Natural killer cell treated with Interleukin-12 subunit alpha and Interleukin-12 subunit beta and Interleukin-15 and Interleukin-18, amount 100 ng/mL, for 72 hours (primary cell): ENCODE results near the gene CCDC83. TPM values are rescaled to one million over a fixed set of nuclear protein-coding genes. Genes with fewer than 3 reads are reported as not detected.
"Not testable (repeated sequence)": the region's sequence is repeated elsewhere in the genome, so short reads cannot be mapped to it uniquely, and the experiment has no call there.

Source experiments
- ATAC-seq, 2 donors: fragments of 150-1000 bp; cut with Tn5 transposase in 1 of 2; sonication (Bioruptor Pico), chemical (Tn5 transposase) in 1 of 2; 2 replicates each; pipeline ENCODE4 v1.10.0; 2021
- DNase-seq: peaks from one replicate; pipeline ENCODE4 v3.0.0; 2022; ENCODE audit warnings: low spot score
- H3K27ac Mint-ChIP-seq, 2 donors: 1 replicate in 1 of 2; 2 replicates in 1 of 2; pipeline ENCODE4 v1.8.0; 2022; ENCODE audit warnings: mixed read lengths in 2 of 2, mild to moderate bottlenecking in 1 of 2, moderate library complexity in 1 of 2
- H3K27me3 Mint-ChIP-seq, 2 donors: 1 replicate in 1 of 2; 2 replicates in 1 of 2; pipeline ENCODE4 v1.8.0; 2022; ENCODE audit warnings: mixed read lengths in 2 of 2
- H3K36me3 Mint-ChIP-seq: one replicate; pipeline ENCODE4 v1.8.0; 2022; ENCODE audit warnings: mixed read lengths
- H3K4me1 Mint-ChIP-seq, 2 donors: 1 replicate in 1 of 2; 2 replicates in 1 of 2; pipeline ENCODE4 v1.8.0; 2022; ENCODE audit warnings: low read depth in 2 of 2, mixed read lengths in 2 of 2, mild to moderate bottlenecking in 1 of 2
- H3K4me3 Mint-ChIP-seq: one replicate; pipeline ENCODE4 v1.8.0; 2022; ENCODE audit warnings: mixed read lengths
- H3K9me3 Mint-ChIP-seq: 2 replicates; pipeline ENCODE4 v1.8.0; 2022; ENCODE audit warnings: mixed read lengths
- total RNA-seq, 2 donors: library from RNA; stranded (reverse); gene quantifications; one replicate each; pipeline ENCODE4 v1.2.3, GENCODE V29; 2022

CCDC83 gene
- total RNA-seq, 2 donors from 2014 or later = not detected

DNA sequence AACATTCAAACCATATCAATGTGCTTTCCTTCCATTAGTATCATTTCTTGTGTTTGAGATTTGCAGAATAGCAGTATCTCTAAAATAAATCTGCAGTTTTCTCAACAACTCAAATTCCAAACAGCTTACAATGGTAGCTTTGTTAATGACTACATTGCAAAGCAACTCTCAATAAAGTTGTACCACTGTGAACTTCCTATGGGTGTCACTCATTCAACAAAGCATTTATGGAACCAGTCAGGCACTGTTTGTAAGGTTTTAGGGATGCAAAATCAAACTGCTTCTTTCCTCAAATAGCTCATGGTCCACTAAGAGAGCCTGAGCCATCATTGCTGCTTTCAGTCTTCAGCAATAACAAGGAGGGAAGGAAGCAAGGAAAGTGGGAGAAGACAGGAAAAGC is 91.0 kb downstream of the CCDC83 start:
- Mint-ChIP-seq H3K9me3 (peaks cover 7% of the 10 kb centered on the region), H3K36me3 (peaks cover 10% of the 10 kb centered on the region), H3K27ac (peak overlapping the region; percentile 93 to 98), H3K4me1 (peaks cover 45 to 47% of the 10 kb centered on the region in 2 donors), H3K4me3 (peak overlapping the region; percentile 60), H3K27me3 (no peaks in the 10 kb centered on the region)
- no peak for DNase-seq
- no peak for ATAC-seq

DNA sequence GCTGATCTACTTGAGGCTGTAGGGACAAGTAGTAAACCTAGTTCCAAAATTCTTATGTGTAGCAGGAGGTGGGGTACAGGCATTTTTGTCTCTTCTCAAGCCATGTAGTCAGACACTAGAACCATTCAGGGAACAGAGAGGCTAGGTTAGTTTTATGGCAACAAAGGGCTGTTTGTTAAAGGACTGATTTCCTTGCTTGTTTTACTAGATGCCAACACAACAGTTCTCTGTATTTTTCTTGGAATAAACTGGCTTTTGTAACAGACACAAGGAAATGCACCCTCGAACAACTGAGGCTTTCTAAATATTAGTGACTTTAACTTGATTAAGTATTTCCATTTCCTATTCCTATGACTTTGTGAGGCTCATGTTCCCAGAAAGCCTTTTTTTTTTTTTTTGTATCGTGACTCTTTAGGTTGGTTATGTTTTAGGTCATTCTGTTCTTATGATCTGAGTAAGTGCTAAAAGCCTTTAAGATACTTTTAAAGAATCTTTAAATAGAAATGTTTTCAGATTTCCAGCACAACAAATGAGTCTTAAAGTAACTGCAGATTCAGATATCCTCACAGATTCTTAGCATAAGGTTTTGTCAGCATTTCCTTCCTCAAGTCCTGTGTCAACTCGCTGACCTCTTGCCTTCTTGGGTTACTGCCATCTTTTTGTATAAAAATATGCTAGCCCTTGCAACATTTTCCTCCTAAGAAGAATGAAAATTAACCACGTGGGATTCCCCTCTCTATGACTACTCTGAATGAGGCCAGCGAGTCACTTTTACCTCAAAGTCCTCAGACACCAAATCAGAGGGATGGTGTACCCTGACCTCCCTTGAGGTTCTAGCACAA is 92.5 kb downstream of the CCDC83 start:
- DNase-seq (peak; percentile 68), ATAC-seq (peak; percentile 86 to 88)
- Mint-ChIP-seq H3K4me3 (peak overlapping the region; percentile 92), H3K9me3 (peaks cover 9% of the 10 kb centered on the region), H3K36me3 (peaks cover 15% of the 10 kb centered on the region), H3K4me1 (peaks cover 50 to 54% of the 10 kb centered on the region in 2 donors), H3K27ac (peak overlapping the region; percentile 93 to 98), H3K27me3 (no peaks in the 10 kb centered on the region)

DNA sequence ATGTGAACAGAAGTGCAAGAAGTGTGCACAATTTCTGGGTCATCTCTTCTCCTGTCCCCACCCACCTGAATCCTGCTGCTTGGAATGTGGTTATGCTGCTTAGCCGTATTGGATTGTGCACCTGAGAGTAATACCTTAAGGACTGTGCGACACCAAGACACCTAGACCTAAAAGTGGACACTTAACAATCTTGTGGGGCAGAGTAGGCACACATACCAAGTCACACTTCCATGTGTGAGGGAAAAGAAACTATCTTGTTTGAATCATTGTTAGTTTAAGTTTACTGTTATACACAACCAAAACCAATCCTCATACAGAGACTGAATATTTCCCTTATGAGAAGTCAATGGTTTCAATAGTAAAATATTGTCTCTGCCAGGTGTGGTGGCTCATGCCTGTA is 93.7 kb downstream of the CCDC83 start:
- Mint-ChIP-seq H3K4me3 (peak overlapping the region; percentile 92), H3K36me3 (peaks cover 23% of the 10 kb centered on the region), H3K27ac (peak overlapping the region; percentile 93 to 98), H3K4me1 (peaks cover 60 to 62% of the 10 kb centered on the region in 2 donors), H3K27me3 (no peaks in the 10 kb centered on the region), H3K9me3 (peaks cover 13% of the 10 kb centered on the region)
- DNase-seq (no peak), ATAC-seq (peak in 1 of 2 donors; percentile 55)

DNA sequence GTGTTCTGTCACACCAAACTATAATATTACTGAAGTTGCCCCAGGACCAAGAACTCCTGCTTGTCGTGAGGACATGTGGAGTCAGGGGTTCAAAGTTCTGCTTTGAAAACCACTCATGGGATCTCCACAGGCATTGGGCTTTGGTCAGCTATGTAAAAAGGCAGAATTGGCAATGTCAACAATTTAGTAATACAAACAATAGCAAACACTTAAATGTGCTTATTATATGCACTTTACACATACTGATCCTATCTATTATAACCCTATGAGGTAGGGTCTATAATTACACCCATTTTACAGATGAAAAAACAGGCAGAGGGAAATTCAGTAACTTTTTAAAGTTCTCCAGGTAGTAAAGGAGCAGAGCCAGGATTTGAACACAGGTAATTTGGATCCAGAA is 94.6 kb downstream of the CCDC83 start:
- Mint-ChIP-seq H3K27ac (peak overlapping the region; percentile 93 to 98), H3K36me3 (peaks cover 23% of the 10 kb centered on the region), H3K4me1 (peaks cover 66 to 67% of the 10 kb centered on the region in 2 donors), H3K9me3 (peaks cover 13% of the 10 kb centered on the region), H3K4me3 (no peak overlapping the region), H3K27me3 (no peaks in the 10 kb centered on the region)
- no peak for ATAC-seq
- no peak for DNase-seq

DNA sequence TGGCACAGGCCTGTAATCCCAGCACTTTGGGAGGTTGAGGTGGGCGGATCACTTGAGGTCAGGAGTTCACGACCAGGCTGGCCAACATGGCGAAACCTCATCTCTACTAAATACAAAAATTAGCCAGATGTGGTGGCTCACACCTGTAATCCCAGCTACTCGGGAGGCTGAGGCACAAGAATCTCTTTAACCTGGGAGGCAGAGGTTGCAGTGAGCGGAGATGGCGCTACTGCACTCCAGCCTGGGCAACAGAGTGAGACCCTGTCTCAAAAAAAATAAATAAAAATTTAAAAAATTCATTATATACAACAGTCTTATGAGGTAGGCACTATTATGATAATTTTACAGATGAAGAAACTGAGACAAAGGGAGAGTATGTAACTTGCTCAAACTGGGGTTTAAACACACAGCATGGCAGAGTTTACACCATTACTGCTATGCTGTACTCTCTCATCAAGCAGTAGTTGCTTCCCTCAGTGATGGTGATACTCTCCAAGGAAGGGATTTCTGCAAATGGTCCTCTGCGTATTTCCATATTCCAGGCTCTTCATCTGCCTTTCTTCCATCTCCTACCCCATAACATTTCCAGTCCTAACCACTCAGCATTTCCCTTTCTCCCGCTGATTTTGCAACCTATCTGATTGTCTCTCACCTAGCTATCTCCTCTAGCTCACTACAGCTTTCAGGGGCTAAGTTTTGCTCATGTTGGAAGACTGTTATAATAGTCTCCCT is 95.3 kb downstream of the CCDC83 start:
- Mint-ChIP-seq H3K4me3 (peak overlapping the region; percentile 3), H3K27ac (peak overlapping the region; percentile 93 to 98), H3K27me3 (no peaks in the 10 kb centered on the region), H3K9me3 (peaks cover 13% of the 10 kb centered on the region), H3K4me1 (peaks cover 64 to 66% of the 10 kb centered on the region in 2 donors), H3K36me3 (peaks cover 27% of the 10 kb centered on the region)
- DNase-seq (no peak), ATAC-seq (no peak)

DNA sequence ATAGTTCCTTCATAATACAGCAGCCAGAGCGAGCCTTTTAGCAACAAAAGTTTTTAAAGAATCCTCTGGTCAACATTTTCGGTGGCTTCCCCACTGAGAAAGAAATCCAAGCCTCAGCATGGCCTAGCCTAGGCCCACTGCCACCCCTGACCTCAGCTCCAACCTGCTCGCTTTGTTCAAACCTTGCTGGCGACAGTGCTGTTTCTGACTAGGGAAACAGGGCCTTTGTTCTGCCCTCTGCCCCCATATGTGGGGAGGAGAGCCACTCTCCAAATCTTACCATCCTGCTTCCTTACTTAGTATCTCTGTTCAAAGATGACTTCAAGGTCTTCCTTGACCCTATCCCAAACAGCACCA is 95.8 kb downstream of the CCDC83 start:
- H3K4me3 Mint-ChIP-seq = peak overlapping the region; percentile 47

DNA sequence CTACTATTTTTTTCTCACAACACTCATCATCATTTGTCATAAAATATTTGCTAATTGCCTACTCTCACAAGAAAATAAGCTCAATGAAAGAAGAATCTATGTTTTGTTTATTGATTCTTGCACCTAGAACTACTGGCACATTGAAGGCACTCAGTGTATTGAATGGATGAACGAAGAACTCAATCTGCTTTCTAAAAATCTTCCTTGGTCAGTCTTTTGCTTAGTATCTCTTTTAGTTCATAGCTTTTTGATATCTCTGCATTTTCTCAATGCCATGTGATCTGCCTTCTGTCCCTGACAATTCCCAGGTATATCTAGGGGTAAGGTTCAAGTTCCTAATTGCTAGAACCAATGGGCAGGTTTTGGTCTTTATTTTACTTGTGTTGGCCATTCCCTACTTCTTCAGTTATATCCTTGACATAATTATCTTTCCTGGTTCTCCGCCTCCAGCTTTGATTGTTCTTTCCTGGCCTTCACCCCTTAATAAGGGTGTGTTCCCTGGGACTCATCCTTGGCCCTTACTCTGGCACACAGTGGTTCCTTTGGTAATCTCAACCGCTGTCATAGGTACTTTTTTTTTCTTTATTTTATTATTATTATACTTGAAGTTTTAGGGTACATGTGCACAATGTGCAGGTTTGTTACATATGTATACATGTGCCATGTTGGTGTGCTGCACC is 96.4 kb downstream of the CCDC83 start:
- peak overlapping the region; percentile 46 to 72 for H3K27ac Mint-ChIP-seq
- H3K36me3 Mint-ChIP-seq = peaks cover 35% of the 10 kb centered on the region
- peak overlapping the region; percentile 47 for H3K4me3 Mint-ChIP-seq
- H3K4me1 Mint-ChIP-seq = peaks cover 56% of the 10 kb centered on the region in 2 donors
- ATAC-seq (no peak), DNase-seq (no peak)
- H3K9me3 Mint-ChIP-seq = peaks cover 10% of the 10 kb centered on the region
- H3K27me3 Mint-ChIP-seq = no peaks in the 10 kb centered on the region

More for the DNA sequence above, 95.8 kb downstream of the CCDC83 start:
- ATAC-seq (no peak), DNase-seq (no peak)
- Mint-ChIP-seq H3K36me3 (peaks cover 29% of the 10 kb centered on the region), H3K9me3 (peaks cover 13% of the 10 kb centered on the region), H3K27me3 (no peaks in the 10 kb centered on the region), H3K27ac (peak overlapping the region; percentile 46 to 72), H3K4me1 (peaks cover 59 to 62% of the 10 kb centered on the region in 2 donors)

DNA sequence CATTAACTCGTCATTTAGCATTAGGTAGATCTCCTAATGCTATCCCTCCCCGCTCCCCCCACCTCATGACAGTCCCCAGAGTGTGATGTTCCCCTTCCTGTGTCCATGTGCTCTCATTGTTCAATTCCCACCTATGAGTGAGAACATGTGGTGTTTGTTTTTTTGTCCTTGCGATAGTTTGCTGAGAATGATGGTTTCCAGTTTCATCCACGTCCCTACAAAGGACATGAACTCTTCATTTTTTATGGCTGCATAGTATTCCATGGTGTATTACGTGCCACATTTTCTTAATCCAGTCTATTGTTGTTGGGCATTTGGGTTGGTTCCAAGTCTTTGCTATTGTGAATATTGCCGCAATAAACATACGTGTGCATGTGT is 96.9 kb downstream of the CCDC83 start:
- H3K4me3 Mint-ChIP-seq, H3K9me3 Mint-ChIP-seq, H3K27me3 Mint-ChIP-seq, ATAC-seq, DNase-seq: not testable (repeated sequence)
- Mint-ChIP-seq H3K27ac (peak overlapping the region; percentile 46 to 72), H3K4me1 (peaks cover 52 to 54% of the 10 kb centered on the region in 2 donors), H3K36me3 (peaks cover 35% of the 10 kb centered on the region)

DNA sequence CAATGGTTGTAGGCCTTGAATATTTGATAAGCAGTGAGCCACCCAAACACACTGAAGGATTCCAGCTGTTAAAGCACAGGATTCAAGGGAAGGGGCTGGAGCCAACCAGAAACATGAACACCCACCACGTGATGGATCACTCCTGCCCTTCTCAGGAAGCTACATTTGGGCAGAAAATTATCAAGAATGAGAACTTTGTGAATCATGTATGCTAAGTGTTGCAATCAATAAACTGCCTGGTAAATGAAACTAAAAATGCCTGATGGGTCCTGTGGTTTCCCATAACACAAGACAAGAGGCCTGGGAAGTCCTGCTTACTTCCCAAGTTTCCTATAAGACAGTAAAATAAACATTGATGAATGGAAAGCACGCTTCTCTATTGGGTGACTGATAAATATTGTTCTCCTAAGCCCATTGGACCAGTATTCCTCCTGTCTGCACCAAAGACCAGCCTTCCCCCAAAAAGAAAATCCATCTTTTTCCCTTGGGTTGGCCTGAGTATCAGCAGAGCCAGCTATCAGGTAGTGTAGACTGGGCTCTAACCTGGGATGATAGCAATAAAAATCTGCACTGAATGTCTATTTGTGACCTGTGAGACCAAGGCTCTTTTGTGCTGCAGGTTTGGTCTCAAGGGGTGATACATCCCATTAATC is 98.4 kb downstream of the CCDC83 start:
- DNase-seq (no peak), ATAC-seq (peak; percentile 13 to 46)
- Mint-ChIP-seq H3K27ac (peak overlapping the region; percentile 43 to 84), H3K9me3 (peaks cover 8% of the 10 kb centered on the region), H3K4me1 (peaks cover 38 to 47% of the 10 kb centered on the region in 2 donors), H3K36me3 (peaks cover 37% of the 10 kb centered on the region), H3K4me3 (no peak overlapping the region), H3K27me3 (no peaks in the 10 kb centered on the region)

DNA sequence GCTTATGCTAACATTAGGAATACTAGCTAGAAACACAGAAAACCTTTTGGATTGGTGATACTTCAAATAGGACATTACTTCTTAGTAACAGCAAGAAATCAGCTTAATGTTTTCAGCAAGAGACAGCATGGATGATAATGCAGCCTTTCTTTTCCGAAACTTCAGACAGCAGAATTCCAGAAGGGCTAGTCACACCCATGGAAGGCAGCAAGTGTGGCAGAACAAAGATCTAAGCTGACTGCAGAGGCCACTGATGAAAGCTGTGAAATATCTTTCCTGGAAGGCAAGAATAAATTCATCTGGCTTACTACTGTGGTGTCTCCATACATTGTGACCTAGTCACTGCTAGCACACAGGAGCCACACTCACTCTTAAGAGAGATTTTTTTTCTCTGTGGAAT is 100.3 kb downstream of the CCDC83 start:
- H3K9me3 Mint-ChIP-seq = peaks cover 8% of the 10 kb centered on the region
- peak overlapping the region; percentile 33 to 69 for H3K27ac Mint-ChIP-seq
- H3K4me1 Mint-ChIP-seq = peaks cover 39 to 52% of the 10 kb centered on the region in 2 donors
- ATAC-seq (no peak), DNase-seq (no peak)
- H3K4me3 Mint-ChIP-seq = no peak overlapping the region
- H3K27me3 Mint-ChIP-seq = no peaks in the 10 kb centered on the region
- H3K36me3 Mint-ChIP-seq = peaks cover 44% of the 10 kb centered on the region

DNA sequence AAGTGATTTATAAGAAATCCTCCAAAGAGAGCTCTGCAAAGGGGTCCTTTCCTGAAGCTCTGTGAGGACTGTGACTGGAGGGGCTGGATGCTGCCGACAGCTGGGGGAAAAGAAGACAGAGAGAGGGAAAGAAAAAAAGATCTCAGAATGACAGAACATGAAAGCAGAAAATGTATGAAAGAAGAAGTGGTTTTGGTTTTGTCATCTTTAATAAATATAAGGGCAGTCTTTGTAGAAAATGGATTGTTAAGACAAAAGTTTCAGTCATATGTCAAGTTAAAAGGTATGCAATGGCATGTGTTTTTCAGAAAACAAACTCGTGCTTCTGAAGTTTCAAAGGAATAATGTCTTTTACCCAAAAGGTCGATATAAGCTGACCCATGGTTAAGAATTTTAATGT is 105.5 kb downstream of the CCDC83 start:
- no peaks in the 10 kb centered on the region for H3K9me3 Mint-ChIP-seq
- peaks cover 30 to 45% of the 10 kb centered on the region in 2 donors for H3K4me1 Mint-ChIP-seq
- ATAC-seq (no peak), DNase-seq (no peak)
- peak overlapping the region; percentile 10 for H3K4me3 Mint-ChIP-seq
- H3K27me3 Mint-ChIP-seq = no peaks in the 10 kb centered on the region
- peaks cover 38% of the 10 kb centered on the region for H3K36me3 Mint-ChIP-seq
- H3K27ac Mint-ChIP-seq = peak overlapping the region; percentile 58 to 76

DNA sequence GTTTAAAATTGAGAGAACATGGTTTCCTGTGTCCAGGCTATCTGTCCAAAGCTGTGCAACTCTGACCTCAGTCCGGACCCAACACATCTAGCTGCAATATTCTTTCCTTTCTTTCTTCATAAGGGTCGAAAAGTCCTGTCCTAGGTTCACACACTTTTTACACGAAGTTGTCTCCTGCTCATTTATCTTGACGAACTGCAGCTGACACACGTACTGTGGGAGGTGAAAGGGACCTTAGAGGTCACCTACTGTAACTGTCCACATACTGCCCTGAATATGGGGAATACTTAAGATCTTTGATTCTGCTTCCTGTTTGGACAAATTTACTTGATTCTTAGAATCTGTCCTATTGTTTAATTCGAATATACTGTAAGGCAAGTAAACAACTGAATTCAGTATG is 105.9 kb downstream of the CCDC83 start:
- ATAC-seq (no peak), DNase-seq (no peak)
- peaks cover 33% of the 10 kb centered on the region for H3K36me3 Mint-ChIP-seq
- peak overlapping the region; percentile 58 to 76 for H3K27ac Mint-ChIP-seq
- H3K9me3 Mint-ChIP-seq = no peaks in the 10 kb centered on the region
- H3K4me1 Mint-ChIP-seq = peaks cover 30 to 47% of the 10 kb centered on the region in 2 donors
- H3K27me3 Mint-ChIP-seq = no peaks in the 10 kb centered on the region
- H3K4me3 Mint-ChIP-seq = no peak overlapping the region

DNA sequence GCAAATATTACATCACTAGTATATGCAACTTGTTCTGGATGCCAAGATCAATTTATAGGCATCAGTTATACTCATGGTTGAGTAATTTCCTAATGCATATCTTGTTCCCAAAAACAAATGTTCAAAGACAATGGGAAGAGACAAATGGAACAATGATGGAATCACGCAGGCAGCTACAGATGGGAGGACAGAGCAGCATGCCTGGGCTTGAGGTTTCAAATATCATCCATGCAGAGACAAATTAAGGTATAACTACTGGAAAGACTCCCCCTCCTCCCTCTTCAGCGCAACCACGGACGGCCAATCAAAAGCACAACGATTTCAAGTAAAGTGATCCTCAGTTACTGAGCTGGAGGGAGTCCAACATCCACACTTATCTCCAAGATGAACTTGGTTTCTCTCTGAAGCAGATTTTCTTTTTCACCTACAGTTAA is 106.8 kb downstream of the CCDC83 start:
- ATAC-seq = no peak
- Mint-ChIP-seq H3K27ac (peak overlapping the region; percentile 24 to 76), H3K27me3 (no peaks in the 10 kb centered on the region), H3K4me1 (peaks cover 30 to 45% of the 10 kb centered on the region in 2 donors), H3K4me3 (no peak overlapping the region), H3K36me3 (peaks cover 29% of the 10 kb centered on the region), H3K9me3 (no peaks in the 10 kb centered on the region)
- DNase-seq = no peak
